Activated CD4-positive, alpha-beta T cell treated with anti-CD3 and anti-CD28 coated beads for 36 hours (primary cell): ENCODE results near the gene COL6A2. TPM values are rescaled to one million over a fixed set of nuclear protein-coding genes. Genes with fewer than 3 reads are reported as not detected.
"Not testable (repeated sequence)": the region's sequence is repeated elsewhere in the genome, so short reads cannot be mapped to it uniquely, and the experiment has no call there.

Experiments used
- ATAC-seq: fragments of 200-7000 bp; cut with Tn5 transposase; one replicate; pipeline ENCODE4 v1.10.0; 2021; ENCODE audit warnings: mild to moderate bottlenecking, moderate library complexity
- CTCF ChIA-PET: fragments of 350-600 bp; sonication (Branson Sonifier 250); formaldehyde crosslinking; loops from one replicate; lab custom pipeline; 2021; ENCODE audit warnings: antibody characterized with exemption; lab: Charles Lee
- POLR2A ChIA-PET: fragments of 350-600 bp; sonication (Branson Sonifier 250); formaldehyde crosslinking; loops from one replicate; lab custom pipeline; 2021; ENCODE audit warnings: antibody characterized with exemption, inconsistent platforms; lab: Charles Lee
- DNase-seq: peaks from one replicate; pipeline ENCODE4 v3.0.0-alpha.2; 2020
- H3K27ac Mint-ChIP-seq: one replicate; pipeline ENCODE4 v1.8.0; 2021; ENCODE audit warnings: mixed read lengths
- H3K27me3 Mint-ChIP-seq: one replicate; pipeline ENCODE4 v1.8.0; 2021; ENCODE audit warnings: mixed read lengths
- H3K36me3 Mint-ChIP-seq: one replicate; pipeline ENCODE4 v1.8.0; 2021; ENCODE audit warnings: low read depth, mixed read lengths
- H3K4me1 Mint-ChIP-seq: one replicate; pipeline ENCODE4 v1.8.0; 2021; ENCODE audit warnings: mixed read lengths
- H3K4me3 Mint-ChIP-seq: one replicate; pipeline ENCODE4 v1.8.0; 2021; ENCODE audit warnings: mild to moderate bottlenecking, moderate library complexity, mixed read lengths
- H3K9me3 Mint-ChIP-seq: one replicate; pipeline ENCODE4 v1.8.0; 2021; ENCODE audit warnings: low read depth, mixed read lengths
- intact Hi-C, 2 experiments: fragments of 100-400 bp; cut with DNase I in 1 of 2; cut with micrococcal nuclease in 1 of 2; formaldehyde crosslinking; loops; one replicate each; pipeline versions ENCODE4 v1.14.2 to v1.15.1; 2022 to 2024; cut with DNase I, micrococcal nuclease
- total RNA-seq, 2 experiments: library from RNA; stranded (reverse); gene quantifications; one replicate each; pipeline ENCODE4 v1.2.3, GENCODE V29; 2021

The COL6A2 gene
- total RNA-seq, 2 experiments from 2014 or later: 3.3 to 3.4 TPM

DNA sequence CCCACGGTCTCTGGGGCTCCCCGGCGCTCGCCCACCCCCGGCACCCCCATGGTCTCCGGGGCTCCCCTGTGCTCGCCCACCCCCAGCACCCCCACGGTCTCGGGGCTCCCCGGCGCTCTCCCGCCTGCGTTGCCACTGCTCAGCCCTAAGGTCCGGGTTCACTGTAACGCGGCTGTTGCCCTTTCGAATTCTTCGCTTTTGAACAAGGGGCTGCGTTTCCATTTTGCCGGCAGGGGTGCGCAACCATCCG, 62.7 kb downstream of the COL6A2 start:
- intact Hi-C loops: no loop called here
- POLR2A ChIA-PET: no interaction called here
- Mint-ChIP-seq H3K36me3 (no peaks in the 10 kb centered on the region), H3K9me3 (no peaks in the 10 kb centered on the region), H3K27ac (no peak overlapping the region), H3K4me1 (no peaks in the 10 kb centered on the region), H3K4me3 (no peak overlapping the region), H3K27me3 (no peaks in the 10 kb centered on the region)
- no peak for DNase-seq
- no peak for ATAC-seq
- CTCF ChIA-PET: no interaction called here

DNA sequence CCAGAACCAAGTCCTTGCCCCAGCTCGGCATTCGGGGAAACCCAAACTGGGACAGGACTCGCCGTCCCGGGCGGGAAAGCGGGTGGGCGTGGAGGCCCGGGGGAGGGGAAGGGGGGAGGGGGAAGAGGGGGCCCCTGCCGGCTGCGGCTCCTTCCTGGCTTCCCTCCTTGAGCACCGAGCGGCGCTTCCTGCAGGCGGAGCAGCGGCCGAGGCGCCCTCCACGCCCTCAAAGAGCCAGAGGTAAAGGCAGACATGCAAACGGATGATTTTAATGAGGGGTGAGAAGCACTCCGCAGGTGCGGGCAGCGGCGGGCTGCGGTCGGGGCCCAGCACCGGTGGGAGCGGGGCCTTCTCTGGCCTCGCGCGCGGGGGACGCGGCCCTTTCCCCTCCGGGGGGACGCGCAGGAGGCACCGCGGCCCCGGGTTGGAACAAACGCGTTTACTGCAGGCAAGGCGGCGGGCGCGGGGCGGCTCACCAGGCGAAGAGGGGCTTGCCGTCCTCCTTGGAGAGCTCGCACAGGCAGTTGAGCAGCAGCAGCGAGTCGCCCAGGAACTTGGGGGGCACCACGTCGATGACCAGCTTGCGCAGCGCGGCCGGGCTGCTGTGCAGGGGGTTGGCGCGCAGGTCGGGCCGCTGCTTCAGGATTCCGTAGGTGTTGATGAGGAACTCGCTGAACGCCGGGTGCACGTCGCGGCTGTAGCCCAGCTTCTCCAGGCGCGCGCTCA, 63.2 kb downstream of the COL6A2 start:
- Mint-ChIP-seq H3K36me3 (no peaks in the 10 kb centered on the region), H3K4me3 (no peak overlapping the region), H3K27me3 (no peaks in the 10 kb centered on the region), H3K9me3 (no peaks in the 10 kb centered on the region), H3K4me1 (no peaks in the 10 kb centered on the region), H3K27ac (no peak overlapping the region)
- POLR2A ChIA-PET: no interaction called here
- intact Hi-C loops: no loop called here
- CTCF ChIA-PET: interaction anchor here (0.7 kb wide), 1 partner anchor 46 kb away, joined by 4 read pairs; no protein-coding TSS in a partner anchor
- ATAC-seq: peak; percentile 36
- DNase-seq: peak; percentile 6

DNA sequence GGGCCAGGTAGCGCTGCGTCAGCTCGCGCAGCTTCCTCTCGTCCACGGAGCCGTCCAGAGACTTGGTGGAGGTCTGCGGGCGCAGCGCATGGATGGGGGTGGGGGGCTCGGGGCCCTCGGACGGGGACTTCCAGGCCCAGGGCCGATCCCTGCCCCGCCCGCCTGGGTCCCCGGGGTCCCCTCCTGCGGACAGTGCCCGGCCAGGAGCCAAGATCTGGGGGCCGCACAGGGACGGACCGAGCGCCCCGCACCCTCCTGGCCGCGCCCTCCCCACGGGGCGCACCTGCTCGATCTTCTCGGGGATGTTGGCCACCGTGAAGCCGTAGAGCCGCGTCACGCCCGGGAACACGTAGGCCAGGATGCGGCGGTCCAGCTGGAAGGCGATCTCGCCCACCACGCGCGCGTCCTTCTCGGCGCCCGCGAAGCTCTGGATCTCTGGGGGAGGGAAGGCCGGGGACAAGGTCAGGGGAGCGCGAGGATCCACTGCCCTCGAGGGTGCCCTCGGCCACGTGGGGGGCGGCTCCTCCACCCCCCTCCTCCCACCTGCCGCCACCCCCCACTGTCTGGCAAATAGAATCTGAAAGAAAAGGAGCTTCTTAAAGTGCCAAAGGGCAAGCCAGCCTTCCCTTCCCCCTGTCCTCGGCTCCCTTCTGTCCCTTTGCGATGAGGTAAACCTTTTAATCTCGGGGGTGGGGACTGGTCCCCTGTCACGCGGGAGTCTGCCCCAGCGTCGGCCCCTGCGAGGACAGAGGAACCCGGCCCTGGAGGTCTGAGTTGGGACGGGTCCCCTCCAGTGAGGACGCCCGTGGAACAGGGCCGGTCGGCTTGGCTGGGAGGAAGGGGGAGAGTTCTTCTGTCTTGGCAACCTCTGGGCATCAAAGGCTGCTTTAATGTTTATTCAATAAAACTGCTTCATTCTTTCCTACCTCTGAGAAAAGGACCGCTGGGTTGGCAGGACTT, 64.0 kb downstream of the COL6A2 start:
- Mint-ChIP-seq H3K27me3 (no peaks in the 10 kb centered on the region), H3K9me3 (no peaks in the 10 kb centered on the region), H3K4me1 (no peaks in the 10 kb centered on the region), H3K27ac (no peak overlapping the region), H3K36me3 (no peaks in the 10 kb centered on the region), H3K4me3 (no peak overlapping the region)
- ChIA-PET POLR2A (no interaction called here), CTCF (interaction anchor here (0.7 kb wide), 1 partner anchor 47 kb away, joined by 4 read pairs; no protein-coding TSS in a partner anchor)
- DNase-seq (no peak), ATAC-seq (no peak)
- intact Hi-C loops: no loop called here

GRCh38 chr21:46163380-46163779, 65.5 kb downstream of the COL6A2 start:
- Mint-ChIP-seq H3K27ac (no peak overlapping the region), H3K4me3 (no peak overlapping the region), H3K27me3 (no peaks in the 10 kb centered on the region), H3K9me3 (no peaks in the 10 kb centered on the region), H3K4me1 (no peaks in the 10 kb centered on the region), H3K36me3 (no peaks in the 10 kb centered on the region)
- intact Hi-C loops: no loop called here
- CTCF ChIA-PET: no interaction called here
- POLR2A ChIA-PET: no interaction called here
- ATAC-seq: no peak
- DNase-seq: no peak

- intact Hi-C loops: no loop called here
- ATAC-seq: no peak
- CTCF ChIA-PET: no interaction called here
- Mint-ChIP-seq H3K9me3 (no peaks in the 10 kb centered on the region), H3K36me3 (no peaks in the 10 kb centered on the region), H3K4me3 (no peak overlapping the region), H3K27ac (no peak overlapping the region), H3K4me1 (no peaks in the 10 kb centered on the region), H3K27me3 (no peaks in the 10 kb centered on the region)
- POLR2A ChIA-PET: no interaction called here
- DNase-seq: no peak
Observed at GRCh38 chr21:46165098-46165497, 67.2 kb downstream of the COL6A2 start.

GRCh38 chr21:46168238-46168637, 70.3 kb downstream of the COL6A2 start:
- Mint-ChIP-seq H3K27me3 (no peaks in the 10 kb centered on the region), H3K27ac (no peak overlapping the region), H3K4me3 (no peak overlapping the region), H3K9me3 (no peaks in the 10 kb centered on the region), H3K4me1 (no peaks in the 10 kb centered on the region), H3K36me3 (no peaks in the 10 kb centered on the region)
- intact Hi-C loops: no loop called here
- ChIA-PET CTCF (no interaction called here), POLR2A (no interaction called here)
- DNase-seq (no peak), ATAC-seq (no peak)

- no peak for ATAC-seq
- no peaks in the 10 kb centered on the region for H3K27me3 Mint-ChIP-seq
Observed at GRCh38 chr21:46168659-46169386, 70.9 kb downstream of the COL6A2 start.

DNA sequence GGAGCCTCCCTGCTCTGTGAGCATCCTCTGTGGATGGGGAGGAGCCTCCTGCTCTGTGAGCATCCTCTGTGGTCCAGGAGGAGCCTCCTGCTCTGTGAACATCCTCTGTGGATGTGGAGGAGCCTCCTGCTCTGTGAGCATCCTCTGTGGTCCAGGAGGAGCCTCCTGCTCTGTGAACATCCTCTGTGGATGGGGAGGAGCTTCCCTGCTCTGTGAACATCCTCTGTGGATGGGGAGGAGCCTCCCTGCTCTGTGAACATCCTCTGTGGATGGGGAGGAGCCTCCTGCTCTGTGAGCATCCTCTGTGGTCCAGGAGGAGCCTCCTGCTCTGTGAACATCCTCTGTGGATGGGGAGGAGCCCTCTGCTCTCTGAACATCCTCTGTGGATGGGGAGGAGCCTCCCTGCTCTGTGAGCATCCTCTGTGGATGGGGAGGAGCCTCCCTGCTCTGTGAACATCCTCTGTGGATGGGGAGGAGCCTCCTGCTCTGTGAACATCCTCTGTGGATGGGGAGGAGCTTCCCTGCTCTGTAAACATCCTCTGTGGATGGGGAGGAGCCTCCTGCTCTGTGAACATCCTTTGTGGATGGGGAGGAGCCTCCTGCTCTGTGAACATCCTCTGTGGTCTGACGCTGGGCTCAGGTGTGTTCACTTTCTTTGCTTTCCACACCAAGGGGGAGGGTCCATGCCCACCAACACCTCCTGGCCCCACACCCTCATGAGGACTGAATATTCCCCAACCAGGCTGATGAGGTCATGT, 72.7 kb downstream of the COL6A2 start:
- H3K9me3 Mint-ChIP-seq, ATAC-seq, H3K36me3 Mint-ChIP-seq, H3K27me3 Mint-ChIP-seq, POLR2A ChIA-PET, H3K4me1 Mint-ChIP-seq, H3K4me3 Mint-ChIP-seq, H3K27ac Mint-ChIP-seq, CTCF ChIA-PET, intact Hi-C loops, DNase-seq: not testable (repeated sequence)

More at GRCh38 chr21:46168659-46169386, 70.9 kb downstream of the COL6A2 start:
- H3K4me3 Mint-ChIP-seq: no peak overlapping the region
- CTCF ChIA-PET: no interaction called here
- no peak for DNase-seq
- intact Hi-C loops: no loop called here
- no peaks in the 10 kb centered on the region for H3K36me3 Mint-ChIP-seq
- H3K9me3 Mint-ChIP-seq: no peaks in the 10 kb centered on the region
- H3K4me1 Mint-ChIP-seq: no peaks in the 10 kb centered on the region
- POLR2A ChIA-PET: no interaction called here
- no peak overlapping the region for H3K27ac Mint-ChIP-seq

- H3K9me3 Mint-ChIP-seq: peaks cover 13% of the 10 kb centered on the region
- peaks cover 2% of the 10 kb centered on the region for H3K36me3 Mint-ChIP-seq
- ChIA-PET CTCF (no interaction called here), POLR2A (no interaction called here)
- ATAC-seq (no peak), DNase-seq (no peak)
- H3K4me3 Mint-ChIP-seq: no peak overlapping the region
- no peaks in the 10 kb centered on the region for H3K4me1 Mint-ChIP-seq
- H3K27ac Mint-ChIP-seq: no peak overlapping the region
- H3K27me3 Mint-ChIP-seq: no peaks in the 10 kb centered on the region
- intact Hi-C loops: no loop called here
Observed at GRCh38 chr21:46171585-46171984, 73.7 kb downstream of the COL6A2 start.

DNA sequence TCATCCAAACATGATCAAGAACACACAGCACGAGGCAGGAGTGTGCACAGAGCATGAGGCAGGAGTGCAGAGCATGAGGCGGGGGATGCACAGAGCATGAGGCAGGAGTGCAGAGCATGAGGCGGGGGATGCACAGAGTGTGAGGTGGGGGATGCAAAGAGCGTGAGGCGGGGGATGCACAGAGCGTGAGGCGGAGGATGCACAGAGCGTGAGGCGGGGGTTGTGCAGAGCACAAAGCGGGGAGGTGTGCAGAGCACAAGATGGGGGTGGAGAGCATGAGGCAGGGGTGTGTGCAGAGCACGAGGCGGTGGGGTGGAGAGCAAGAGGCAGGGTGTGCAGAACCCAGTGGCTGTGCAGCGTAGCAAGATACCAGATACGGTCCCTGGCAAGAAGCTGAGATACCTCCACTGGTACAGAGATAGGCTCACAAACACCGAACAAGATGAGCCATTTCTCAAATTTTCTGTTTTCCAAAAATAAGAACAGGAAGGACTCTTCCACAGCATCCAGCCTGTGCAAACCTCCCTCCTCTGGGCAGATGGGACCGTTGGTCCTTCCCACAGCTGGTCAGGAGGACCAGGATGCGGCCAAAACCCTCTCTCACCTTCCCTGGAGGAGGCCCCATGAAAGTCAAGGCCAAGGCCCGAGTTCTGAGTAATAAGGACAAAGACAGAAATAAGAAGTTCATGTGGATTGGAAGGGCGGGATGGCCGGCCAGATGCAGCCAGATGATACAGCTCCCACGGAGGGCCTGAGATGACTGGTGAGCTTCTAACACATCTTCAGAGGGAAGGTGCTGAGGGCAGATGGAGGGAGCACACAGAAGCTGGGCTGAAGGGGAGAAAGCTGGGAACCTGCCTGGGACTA, 74.3 kb downstream of the COL6A2 start:
- ATAC-seq (no peak), DNase-seq (no peak)
- Mint-ChIP-seq H3K27me3 (no peaks in the 10 kb centered on the region), H3K36me3 (peaks cover 2% of the 10 kb centered on the region), H3K9me3 (peaks cover 18% of the 10 kb centered on the region), H3K4me1 (no peaks in the 10 kb centered on the region), H3K4me3 (no peak overlapping the region), H3K27ac (no peak overlapping the region)
- intact Hi-C loops: no loop called here
- ChIA-PET POLR2A (no interaction called here), CTCF (no interaction called here)
